ENCODE results near the gene CADPS2. TPM values are rescaled to one million over a fixed set of nuclear protein-coding genes. Genes with fewer than 3 reads are reported as not detected.
"Not testable (repeated sequence)": the region's sequence is repeated elsewhere in the genome, so short reads cannot be mapped to it uniquely, and the experiment has no call there.

Gene CADPS2
- total RNA-seq, 4 donors from 2014 or later, result 2.1 to 3.7 (median 2.8) TPM

DNA sequence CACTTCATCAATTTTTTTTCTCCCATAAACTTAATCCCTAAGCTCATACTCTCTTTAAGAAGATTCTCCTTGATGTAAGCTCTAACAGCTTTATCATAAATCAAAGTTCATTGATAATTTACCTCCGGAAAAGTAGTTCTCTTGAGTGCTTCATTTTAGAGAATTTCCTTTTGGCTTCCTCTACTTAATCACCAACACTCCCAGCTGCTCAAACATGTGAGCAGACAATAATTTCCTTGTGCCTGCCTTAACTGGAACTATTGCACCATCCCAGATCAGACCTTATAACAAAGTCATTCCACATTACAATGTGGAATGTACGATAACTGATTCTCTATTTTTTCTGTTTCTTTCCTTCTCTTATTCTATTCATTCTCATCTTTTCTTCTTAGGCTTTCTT, 587.6 kb downstream of the CADPS2 start:
- Histone ChIP-seq H3K4me3 (no peak overlapping the region), H3K4me1 (no peaks in the 10 kb centered on the region), H3K27me3 (peaks cover 64 to 68% (median 65%) of the 10 kb centered on the region in 3 donors), H3K36me3 (no peaks in the 10 kb centered on the region), H3K9me3 (no peaks in the 10 kb centered on the region), H3K27ac (no peak overlapping the region)
- no peak for ATAC-seq
- in situ Hi-C loops (cut with MboI; ENCODE audit: low sequenced_read_pairs in 4 of 4), result no loop called here
- intact Hi-C loops (cut with DNase I; ENCODE audit: low total_unique reads), result no loop called here
- TF ChIP-seq, protein P1, sequence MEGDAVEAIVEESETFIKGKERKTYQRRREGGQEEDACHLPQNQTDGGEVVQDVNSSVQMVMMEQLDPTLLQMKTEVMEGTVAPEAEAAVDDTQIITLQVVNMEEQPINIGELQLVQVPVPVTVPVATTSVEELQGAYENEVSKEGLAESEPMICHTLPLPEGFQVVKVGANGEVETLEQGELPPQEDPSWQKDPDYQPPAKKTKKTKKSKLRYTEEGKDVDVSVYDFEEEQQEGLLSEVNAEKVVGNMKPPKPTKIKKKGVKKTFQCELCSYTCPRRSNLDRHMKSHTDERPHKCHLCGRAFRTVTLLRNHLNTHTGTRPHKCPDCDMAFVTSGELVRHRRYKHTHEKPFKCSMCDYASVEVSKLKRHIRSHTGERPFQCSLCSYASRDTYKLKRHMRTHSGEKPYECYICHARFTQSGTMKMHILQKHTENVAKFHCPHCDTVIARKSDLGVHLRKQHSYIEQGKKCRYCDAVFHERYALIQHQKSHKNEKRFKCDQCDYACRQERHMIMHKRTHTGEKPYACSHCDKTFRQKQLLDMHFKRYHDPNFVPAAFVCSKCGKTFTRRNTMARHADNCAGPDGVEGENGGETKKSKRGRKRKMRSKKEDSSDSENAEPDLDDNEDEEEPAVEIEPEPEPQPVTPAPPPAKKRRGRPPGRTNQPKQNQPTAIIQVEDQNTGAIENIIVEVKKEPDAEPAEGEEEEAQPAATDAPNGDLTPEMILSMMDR (IDR thresholded peaks at IDR 0.05 in 4 of 5, conservative IDR thresholded peaks at IDR 0.05 in 1 of 5), result no peak
- no peak for TF ChIP-seq POLR2A (IDR thresholded peaks at IDR 0.05)
- DNase-seq, result no peak

DNA sequence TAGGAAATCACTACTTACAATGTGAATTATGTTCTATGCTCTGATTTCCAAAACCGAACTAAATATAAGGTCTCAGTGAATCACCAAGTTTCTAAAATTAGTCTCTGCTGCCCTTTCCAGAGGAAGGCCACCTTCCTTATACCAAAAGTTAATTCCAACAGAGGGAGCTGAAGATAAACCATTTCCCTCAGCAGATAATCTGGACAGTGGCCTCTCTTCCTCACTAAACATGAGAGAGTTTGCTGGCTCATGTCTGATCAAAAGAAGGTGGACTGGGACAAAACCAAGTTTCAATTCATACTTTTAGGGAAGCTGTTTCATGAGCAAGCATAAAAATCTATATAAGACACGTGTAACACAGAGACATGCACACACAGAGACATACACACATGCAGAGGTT, 588.1 kb downstream of the CADPS2 start:
- Histone ChIP-seq H3K27me3 (peaks cover 59 to 66% (median 60%) of the 10 kb centered on the region in 3 donors), H3K4me1 (no peaks in the 10 kb centered on the region), H3K9me3 (no peaks in the 10 kb centered on the region), H3K27ac (no peak overlapping the region), H3K4me3 (no peak overlapping the region), H3K36me3 (no peaks in the 10 kb centered on the region)
- ATAC-seq (no peak), DNase-seq (no peak)
- in situ Hi-C loops (cut with MboI; ENCODE audit: low sequenced_read_pairs in 4 of 4), result no loop called here
- intact Hi-C loops (cut with DNase I; ENCODE audit: low total_unique reads), result no loop called here
- TF ChIP-seq, protein P1 (IDR thresholded peaks at IDR 0.05 in 4 of 5, conservative IDR thresholded peaks at IDR 0.05 in 1 of 5), result no peak
- TF ChIP-seq POLR2A (IDR thresholded peaks at IDR 0.05), result no peak

DNA sequence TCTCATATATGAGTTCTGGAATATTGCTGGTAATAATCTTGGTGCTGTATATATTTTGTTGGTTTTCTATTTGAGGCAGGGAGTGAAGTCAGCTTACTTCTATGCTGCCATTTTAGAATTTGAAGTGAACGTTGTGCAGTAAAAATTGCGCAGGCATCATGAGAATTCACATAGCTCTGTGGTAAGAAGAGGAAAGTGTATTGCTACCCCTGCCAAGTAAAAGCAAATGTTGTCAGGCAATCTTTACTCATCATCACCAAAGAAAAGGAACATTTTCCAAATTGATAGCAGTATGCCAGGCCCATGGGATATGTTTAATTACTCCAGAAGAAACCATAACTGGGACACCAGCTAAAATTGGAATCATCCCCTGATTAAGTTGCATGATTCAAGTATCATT, 595.1 kb downstream of the CADPS2 start:
- DNase-seq (no peak), ATAC-seq (no peak)
- Histone ChIP-seq H3K4me3 (no peak overlapping the region), H3K27me3 (peaks cover 0 to 3% (median 0%) of the 10 kb centered on the region in 3 donors), H3K27ac (no peak overlapping the region), H3K9me3 (no peaks in the 10 kb centered on the region), H3K36me3 (no peaks in the 10 kb centered on the region), H3K4me1 (no peaks in the 10 kb centered on the region)
- intact Hi-C loops (cut with DNase I; ENCODE audit: low total_unique reads) (no loop called here), in situ Hi-C loops (cut with MboI; ENCODE audit: low sequenced_read_pairs in 4 of 4) (no loop called here)
- TF ChIP-seq, protein P1 (IDR thresholded peaks at IDR 0.05 in 4 of 5, conservative IDR thresholded peaks at IDR 0.05 in 1 of 5), result no peak
- no peak for TF ChIP-seq POLR2A (IDR thresholded peaks at IDR 0.05)

DNA sequence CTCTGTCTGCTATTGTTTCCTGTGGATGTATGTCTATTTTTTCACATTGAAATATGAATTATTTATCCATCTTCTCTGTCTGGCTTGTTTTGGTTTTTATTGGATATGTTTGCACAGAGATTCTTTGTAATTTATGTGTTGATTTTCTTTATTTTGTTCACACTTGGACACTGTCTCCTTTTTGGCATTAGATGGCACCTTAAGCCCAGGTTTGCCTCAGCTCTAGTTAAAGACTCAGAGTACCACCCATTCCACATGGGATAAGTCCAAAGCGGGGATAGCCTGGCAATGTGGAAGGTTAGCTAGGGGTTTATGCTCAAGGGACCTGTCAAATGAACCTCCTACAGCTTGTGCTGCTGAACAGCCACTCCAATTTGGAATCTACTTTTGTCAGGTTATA, 595.8 kb downstream of the CADPS2 start:
- Histone ChIP-seq H3K9me3 (no peaks in the 10 kb centered on the region), H3K4me1 (no peaks in the 10 kb centered on the region), H3K4me3 (no peak overlapping the region), H3K36me3 (no peaks in the 10 kb centered on the region), H3K27ac (no peak overlapping the region), H3K27me3 (peaks cover 0 to 3% (median 0%) of the 10 kb centered on the region in 3 donors)
- ATAC-seq (no peak), DNase-seq (no peak)
- TF ChIP-seq, protein P1 (IDR thresholded peaks at IDR 0.05 in 4 of 5, conservative IDR thresholded peaks at IDR 0.05 in 1 of 5), result no peak
- TF ChIP-seq POLR2A (IDR thresholded peaks at IDR 0.05), result no peak
- intact Hi-C loops (cut with DNase I; ENCODE audit: low total_unique reads) (no loop called here), in situ Hi-C loops (cut with MboI; ENCODE audit: low sequenced_read_pairs in 4 of 4) (no loop called here)

DNA sequence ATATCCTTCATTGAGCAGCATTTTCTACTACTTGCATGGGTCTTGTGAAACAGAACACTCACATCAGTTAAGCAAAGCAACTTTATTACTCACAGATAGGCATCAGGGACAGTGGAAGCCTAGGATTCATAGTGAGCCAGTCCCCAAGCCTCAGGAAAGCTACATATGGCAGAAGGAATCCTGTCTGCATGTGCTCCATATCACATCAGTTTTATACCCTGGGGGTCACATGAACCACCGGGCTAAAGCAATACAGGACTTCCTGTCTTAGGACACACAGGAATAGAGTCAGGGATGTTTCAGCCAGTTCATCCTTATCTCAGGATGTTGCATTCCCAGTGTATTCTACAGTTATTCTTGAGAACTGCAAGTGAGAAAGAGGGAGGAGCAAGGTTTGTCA, 596.8 kb downstream of the CADPS2 start:
- H3K9me3 ChIP-seq, result no peaks in the 10 kb centered on the region
- no peak overlapping the region for H3K4me3 ChIP-seq
- no peak for ATAC-seq
- no peak overlapping the region for H3K27ac ChIP-seq
- no peaks in the 10 kb centered on the region for H3K4me1 ChIP-seq
- DNase-seq, result no peak
- H3K27me3 ChIP-seq, result peaks cover 0 to 3% (median 0%) of the 10 kb centered on the region in 3 donors
- in situ Hi-C loops (cut with MboI; ENCODE audit: low sequenced_read_pairs in 4 of 4) (no loop called here), intact Hi-C loops (cut with DNase I; ENCODE audit: low total_unique reads) (no loop called here)
- H3K36me3 ChIP-seq, result no peaks in the 10 kb centered on the region
- no peak for TF ChIP-seq POLR2A (IDR thresholded peaks at IDR 0.05)
- TF ChIP-seq, protein P1 (IDR thresholded peaks at IDR 0.05 in 4 of 5, conservative IDR thresholded peaks at IDR 0.05 in 1 of 5), result no peak

DNA sequence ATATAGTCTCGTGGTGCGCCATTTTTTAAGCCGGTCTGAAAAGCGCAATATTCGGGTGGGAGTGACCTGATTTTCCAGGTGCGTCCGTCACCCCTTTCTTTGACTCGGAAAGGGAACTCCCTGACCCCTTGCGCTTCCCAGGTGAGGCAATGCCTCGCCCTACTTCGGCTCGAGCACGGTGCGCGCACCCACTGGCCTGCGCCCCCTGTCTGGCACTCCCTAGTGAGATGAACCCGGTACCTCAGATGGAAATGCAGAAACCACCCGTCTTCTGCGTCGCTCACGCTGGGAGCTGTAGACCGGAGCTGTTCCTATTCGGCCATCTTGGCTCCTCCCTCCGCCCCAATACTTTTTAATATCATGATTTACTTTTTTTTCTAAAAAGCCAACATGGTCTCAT, 601.7 kb downstream of the CADPS2 start:
- H3K9me3 ChIP-seq; H3K4me1 ChIP-seq; ATAC-seq; intact Hi-C loops (cut with DNase I; ENCODE audit: low total_unique reads); DNase-seq; H3K4me3 ChIP-seq; H3K27ac ChIP-seq; in situ Hi-C loops (cut with MboI; ENCODE audit: low sequenced_read_pairs in 4 of 4); H3K27me3 ChIP-seq; H3K36me3 ChIP-seq: not testable (repeated sequence)
